Measurements from ENCODE around the gene TRAPPC10.

The TRAPPC10 gene

GRCh38 chr21:44018127-44018526, 6.0 kb downstream of the TRAPPC10 start:
- TF ChIP-seq POLR2AphosphoS5 (IDR thresholded peaks at IDR 0.05; ENCODE audit: low read depth) (no peak), SPI1 (IDR thresholded peaks at IDR 0.05; ENCODE audit: borderline replicate concordance, low read depth) (no peak), GABPA (IDR thresholded peaks at IDR 0.05; ENCODE audit: low read depth) (no peak)
- TF ChIP-seq, protein P1, sequence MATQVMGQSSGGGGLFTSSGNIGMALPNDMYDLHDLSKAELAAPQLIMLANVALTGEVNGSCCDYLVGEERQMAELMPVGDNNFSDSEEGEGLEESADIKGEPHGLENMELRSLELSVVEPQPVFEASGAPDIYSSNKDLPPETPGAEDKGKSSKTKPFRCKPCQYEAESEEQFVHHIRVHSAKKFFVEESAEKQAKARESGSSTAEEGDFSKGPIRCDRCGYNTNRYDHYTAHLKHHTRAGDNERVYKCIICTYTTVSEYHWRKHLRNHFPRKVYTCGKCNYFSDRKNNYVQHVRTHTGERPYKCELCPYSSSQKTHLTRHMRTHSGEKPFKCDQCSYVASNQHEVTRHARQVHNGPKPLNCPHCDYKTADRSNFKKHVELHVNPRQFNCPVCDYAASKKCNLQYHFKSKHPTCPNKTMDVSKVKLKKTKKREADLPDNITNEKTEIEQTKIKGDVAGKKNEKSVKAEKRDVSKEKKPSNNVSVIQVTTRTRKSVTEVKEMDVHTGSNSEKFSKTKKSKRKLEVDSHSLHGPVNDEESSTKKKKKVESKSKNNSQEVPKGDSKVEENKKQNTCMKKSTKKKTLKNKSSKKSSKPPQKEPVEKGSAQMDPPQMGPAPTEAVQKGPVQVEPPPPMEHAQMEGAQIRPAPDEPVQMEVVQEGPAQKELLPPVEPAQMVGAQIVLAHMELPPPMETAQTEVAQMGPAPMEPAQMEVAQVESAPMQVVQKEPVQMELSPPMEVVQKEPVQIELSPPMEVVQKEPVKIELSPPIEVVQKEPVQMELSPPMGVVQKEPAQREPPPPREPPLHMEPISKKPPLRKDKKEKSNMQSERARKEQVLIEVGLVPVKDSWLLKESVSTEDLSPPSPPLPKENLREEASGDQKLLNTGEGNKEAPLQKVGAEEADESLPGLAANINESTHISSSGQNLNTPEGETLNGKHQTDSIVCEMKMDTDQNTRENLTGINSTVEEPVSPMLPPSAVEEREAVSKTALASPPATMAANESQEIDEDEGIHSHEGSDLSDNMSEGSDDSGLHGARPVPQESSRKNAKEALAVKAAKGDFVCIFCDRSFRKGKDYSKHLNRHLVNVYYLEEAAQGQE (IDR thresholded peaks at IDR 0.05; ENCODE audit: insufficient replicate concordance, low read depth) = no peak
- TF ChIP-seq, protein P2, sequence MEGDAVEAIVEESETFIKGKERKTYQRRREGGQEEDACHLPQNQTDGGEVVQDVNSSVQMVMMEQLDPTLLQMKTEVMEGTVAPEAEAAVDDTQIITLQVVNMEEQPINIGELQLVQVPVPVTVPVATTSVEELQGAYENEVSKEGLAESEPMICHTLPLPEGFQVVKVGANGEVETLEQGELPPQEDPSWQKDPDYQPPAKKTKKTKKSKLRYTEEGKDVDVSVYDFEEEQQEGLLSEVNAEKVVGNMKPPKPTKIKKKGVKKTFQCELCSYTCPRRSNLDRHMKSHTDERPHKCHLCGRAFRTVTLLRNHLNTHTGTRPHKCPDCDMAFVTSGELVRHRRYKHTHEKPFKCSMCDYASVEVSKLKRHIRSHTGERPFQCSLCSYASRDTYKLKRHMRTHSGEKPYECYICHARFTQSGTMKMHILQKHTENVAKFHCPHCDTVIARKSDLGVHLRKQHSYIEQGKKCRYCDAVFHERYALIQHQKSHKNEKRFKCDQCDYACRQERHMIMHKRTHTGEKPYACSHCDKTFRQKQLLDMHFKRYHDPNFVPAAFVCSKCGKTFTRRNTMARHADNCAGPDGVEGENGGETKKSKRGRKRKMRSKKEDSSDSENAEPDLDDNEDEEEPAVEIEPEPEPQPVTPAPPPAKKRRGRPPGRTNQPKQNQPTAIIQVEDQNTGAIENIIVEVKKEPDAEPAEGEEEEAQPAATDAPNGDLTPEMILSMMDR (IDR thresholded peaks at IDR 0.05; ENCODE audit: insufficient read depth, low read length) = no peak
- no peaks in the 10 kb centered on the region for H3K27me3 ChIP-seq (ENCODE audit: insufficient read depth, poor library complexity, severe bottlenecking)
- H3K27ac ChIP-seq (replicated peaks) = no peak overlapping the region
- no peak for DNase-seq (ENCODE audit: low read depth in 1 of 2, low spot score in 1 of 2)
- no peak overlapping the region for H3K4me3 ChIP-seq (replicated peaks; ENCODE audit: insufficient read depth, low read length)

DNA sequence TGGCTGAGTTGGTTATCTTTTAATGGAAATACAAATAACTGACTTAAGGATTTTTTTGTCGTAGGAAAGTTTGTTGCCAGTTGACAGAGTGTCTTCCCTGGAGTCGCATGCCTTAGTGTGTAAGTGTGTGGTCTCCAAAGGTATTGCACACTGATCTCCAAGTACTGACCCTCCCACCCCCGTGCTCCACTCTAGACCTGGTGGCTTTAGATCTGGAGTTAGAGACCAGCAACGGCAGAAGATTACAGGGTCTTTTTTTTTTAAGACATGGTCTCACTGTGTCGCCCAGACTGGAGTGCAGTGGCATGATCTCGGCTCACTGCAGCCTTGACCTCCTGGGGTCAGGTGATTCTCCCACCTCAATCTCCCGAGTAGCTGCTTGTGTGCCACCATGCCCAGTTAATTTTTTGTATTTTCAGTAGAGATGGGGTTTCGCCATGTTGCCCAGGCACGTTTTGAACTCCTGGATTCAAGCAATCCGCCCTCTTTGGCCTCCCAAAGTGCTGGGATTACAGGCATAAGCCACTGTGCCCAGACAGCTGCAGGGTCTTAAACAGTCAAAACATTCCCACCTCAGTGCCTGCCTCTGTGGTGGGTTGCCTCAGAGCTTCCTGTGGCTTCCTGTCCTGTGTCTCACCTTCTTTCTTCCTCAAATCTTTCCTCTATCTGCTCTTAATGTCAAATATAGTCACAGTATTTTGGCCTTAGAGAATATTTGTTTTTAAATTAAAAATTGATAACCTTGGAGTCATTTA, 6.9 kb downstream of the TRAPPC10 start:
- TF ChIP-seq SPI1 (IDR thresholded peaks at IDR 0.05; ENCODE audit: borderline replicate concordance, low read depth) = no peak
- TF ChIP-seq, protein P1 (IDR thresholded peaks at IDR 0.05; ENCODE audit: insufficient replicate concordance, low read depth) = no peak
- TF ChIP-seq, protein P2 (IDR thresholded peaks at IDR 0.05; ENCODE audit: insufficient read depth, low read length) = no peak
- no peak for TF ChIP-seq POLR2AphosphoS5 (IDR thresholded peaks at IDR 0.05; ENCODE audit: low read depth)
- TF ChIP-seq GABPA (IDR thresholded peaks at IDR 0.05; ENCODE audit: low read depth) = no peak
- Histone ChIP-seq H3K4me3 (replicated peaks; ENCODE audit: insufficient read depth, low read length) (no peak overlapping the region), H3K27me3 (ENCODE audit: insufficient read depth, poor library complexity, severe bottlenecking) (no peaks in the 10 kb centered on the region), H3K27ac (replicated peaks) (peak overlapping the region; percentile 22)
- peak in 1 of 2 experiments; percentile 33 for DNase-seq (ENCODE audit: low read depth in 1 of 2, low spot score in 1 of 2)

GRCh38 chr21:44019568-44019958, 7.5 kb downstream of the TRAPPC10 start:
- TF ChIP-seq, protein P2 (IDR thresholded peaks at IDR 0.05; ENCODE audit: insufficient read depth, low read length) = no peak
- no peak for TF ChIP-seq POLR2AphosphoS5 (IDR thresholded peaks at IDR 0.05; ENCODE audit: low read depth)
- TF ChIP-seq, protein P1 (IDR thresholded peaks at IDR 0.05; ENCODE audit: insufficient replicate concordance, low read depth) = no peak
- no peak for TF ChIP-seq GABPA (IDR thresholded peaks at IDR 0.05; ENCODE audit: low read depth)
- TF ChIP-seq SPI1 (IDR thresholded peaks at IDR 0.05; ENCODE audit: borderline replicate concordance, low read depth) = no peak
- DNase-seq (ENCODE audit: low read depth in 1 of 2, low spot score in 1 of 2) = no peak
- no peak overlapping the region for H3K4me3 ChIP-seq (replicated peaks; ENCODE audit: insufficient read depth, low read length)
- H3K27me3 ChIP-seq (ENCODE audit: insufficient read depth, poor library complexity, severe bottlenecking) = no peaks in the 10 kb centered on the region
- no peak overlapping the region; the same call in 1 of the 2 replicates for H3K27ac ChIP-seq (replicated peaks)
